IPS DF 19.7 (cell line): Measurements from ENCODE around the gene SART1.

Experiments used
- DNase-seq: peaks from one replicate; pipeline ENCODE4 v3.0.0-alpha.2; 2013; ENCODE audit warnings: low read depth, low spot score

Gene SART1

DNA sequence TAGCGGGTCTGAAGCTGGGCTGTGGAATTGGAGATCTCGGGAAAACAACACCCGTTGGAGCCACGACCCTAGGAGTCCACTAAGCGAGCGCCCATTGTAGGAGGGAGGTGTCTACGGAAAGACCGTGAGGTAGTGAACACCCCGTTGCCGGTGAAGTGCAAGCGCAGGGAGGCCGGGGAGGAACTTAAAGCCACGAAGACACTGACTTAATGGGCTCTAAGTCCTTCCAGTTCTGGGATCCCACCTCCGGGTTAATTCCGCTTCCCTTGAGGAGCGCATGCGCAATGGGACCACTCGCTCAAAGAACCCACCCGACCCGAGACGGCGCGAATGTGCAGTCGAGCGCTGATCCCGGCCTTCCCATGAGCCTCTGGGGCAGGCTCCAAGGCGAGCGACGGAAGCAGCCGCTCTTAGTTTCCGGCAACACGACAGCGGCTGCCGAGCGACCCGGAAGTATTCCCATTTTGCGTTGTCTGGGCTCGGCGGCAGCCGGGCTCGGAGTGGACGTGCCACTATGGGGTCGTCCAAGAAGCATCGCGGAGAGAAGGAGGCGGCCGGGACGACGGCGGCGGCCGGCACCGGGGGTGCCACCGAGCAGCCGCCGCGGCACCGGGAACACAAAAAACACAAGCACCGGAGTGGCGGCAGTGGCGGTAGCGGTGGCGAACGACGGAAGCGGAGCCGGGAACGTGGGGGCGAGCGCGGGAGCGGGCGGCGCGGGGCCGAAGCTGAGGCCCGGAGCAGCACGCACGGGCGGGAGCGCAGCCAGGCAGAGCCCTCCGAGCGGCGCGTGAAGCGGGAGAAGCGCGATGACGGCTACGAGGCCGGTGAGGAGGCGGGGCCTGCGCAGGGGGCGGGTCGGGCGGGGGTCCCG, at the start of gene SART1:
Gene SART1 (plus strand): TSS at position 468 of the 874 bp plus-strand sequence. CDS start 47 bp downstream, at position 515.
- peak; percentile 89 for DNase-seq

DNA sequence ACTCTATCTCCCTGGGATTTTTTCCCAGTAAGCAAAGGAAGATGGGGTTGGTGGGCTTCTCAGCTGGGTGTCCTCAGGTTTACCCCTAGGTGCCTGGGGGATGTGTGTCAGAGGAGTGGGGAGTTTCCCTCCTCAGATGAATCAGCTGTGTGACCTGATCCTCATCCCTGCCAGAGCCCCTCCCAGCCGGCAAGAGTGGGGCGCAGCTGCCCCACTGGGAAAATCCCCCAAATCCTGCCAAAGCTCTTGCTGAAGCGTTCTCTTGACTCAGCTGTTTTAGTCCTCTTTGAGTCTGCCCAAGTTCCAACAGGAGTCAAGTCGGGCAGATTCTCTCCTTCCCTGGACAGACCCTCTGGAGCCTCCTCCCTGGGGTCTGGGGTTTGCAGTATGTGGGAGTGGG, 48.7 kb upstream of the SART1 start:
- no peak for DNase-seq

DNA sequence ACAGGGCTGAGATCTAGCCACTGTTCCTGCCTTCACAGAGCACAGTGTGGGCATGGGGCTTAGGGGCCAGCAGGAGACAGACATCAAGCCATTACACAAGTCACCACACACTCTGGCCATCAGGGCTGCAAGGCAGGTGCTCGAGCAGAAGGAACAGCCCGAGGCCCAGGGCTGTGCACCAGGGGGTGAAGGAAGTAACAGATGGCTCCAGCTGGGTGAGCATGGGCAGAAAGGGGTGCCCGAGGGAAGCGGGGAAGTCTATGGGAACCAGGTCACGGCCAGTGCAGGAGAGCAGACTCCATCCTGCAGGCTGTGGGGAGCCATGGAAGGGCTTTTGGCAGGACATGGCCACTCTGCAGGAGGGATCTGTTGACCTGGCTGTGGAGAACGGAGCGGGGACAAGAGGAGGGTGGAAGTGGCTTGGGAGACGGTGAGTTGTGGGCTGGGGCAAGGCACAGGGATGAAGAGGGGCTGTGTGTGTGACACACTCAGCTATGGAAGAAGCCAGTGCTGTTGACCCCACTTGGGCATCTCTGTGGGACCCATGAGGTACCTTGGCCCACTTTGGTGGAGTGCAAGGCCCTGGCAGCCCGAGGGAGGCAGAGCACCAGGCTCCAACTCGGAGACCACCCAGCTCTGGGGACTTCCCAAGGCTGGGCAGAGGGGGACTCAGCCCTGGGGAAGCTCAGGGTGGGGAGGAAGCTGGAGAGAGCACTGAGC, 46.3 kb upstream of the SART1 start:
- no peak for DNase-seq

DNA sequence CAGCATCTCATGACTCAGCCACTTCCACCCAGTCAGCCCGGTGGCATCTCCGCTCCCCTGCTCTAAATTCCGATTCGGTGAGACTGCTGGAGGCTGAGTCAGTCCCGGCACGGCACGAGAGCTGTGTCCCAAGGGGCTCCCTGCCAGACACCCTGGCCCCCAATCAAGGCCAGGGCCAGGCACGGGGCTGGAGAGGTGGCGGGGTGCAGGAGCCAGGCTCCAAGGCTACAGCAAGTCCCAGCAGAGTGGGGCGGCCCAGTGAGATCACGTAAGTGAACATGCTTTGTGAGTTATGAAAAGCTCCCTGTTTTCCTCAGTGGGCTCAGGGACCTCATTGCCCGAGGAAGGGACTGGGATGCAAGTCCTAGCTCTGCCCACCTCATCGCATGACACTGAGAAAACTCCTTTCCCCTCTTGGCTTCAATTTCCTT, 45.7 kb upstream of the SART1 start:
- DNase-seq = no peak

GRCh38 chr11:65916391-65916790, 45.1 kb upstream of the SART1 start:
- DNase-seq = no peak

DNA sequence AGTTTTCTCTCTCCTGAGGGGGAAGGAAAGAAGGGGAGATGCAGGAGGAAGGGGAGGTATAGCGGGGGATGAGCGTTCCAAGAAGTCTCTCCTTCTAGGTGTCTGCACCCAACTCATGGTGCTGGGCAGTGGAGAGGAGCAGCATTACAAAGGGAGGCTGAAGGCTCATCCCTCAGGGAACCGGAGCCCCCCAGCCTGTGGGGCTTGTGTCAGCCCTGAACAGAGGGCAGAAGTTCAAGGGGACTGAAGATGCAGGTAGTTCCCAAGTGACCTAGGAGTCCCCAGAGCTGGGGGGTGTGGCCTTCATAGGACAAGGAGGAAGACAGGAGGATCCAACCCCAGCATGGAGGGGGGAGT, 44.5 kb upstream of the SART1 start:
- no peak for DNase-seq

DNA sequence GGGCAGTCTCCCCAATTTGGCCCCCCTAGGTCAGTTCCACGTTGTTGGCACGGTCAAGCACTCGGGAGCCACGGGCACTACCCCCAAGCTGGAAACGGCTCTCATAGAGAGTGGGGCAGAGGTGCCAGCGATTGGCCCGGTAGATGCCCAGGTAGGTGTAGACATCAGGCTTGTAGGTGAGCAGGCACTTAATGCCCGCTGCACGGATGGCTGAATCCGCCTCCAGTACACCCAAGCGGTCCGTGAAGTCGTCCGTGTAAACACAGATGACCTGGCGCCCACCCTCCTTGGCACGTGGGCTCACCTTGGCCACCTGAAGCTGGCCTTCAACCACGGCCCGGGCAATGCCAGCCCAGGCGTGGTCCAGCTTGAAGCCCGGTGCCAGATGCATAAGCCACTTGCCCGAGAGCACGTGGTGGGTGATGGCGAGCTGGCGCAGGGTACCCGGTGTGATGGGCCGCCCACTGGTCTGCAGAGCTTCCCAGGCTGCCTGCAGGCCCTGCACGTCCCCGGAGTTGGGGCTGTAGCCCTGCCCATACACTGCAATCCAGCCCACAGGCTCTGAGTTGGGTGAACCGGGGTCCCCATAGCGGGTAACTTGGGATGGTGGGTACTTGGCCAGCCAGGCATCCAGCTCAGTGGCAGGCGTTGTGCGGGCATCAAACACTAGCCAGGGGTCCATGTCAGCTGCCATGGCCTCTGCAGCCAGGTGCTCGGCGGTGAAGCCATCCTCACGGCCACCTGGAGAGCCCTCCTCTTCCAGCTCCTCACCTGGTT, 43.9 kb upstream of the SART1 start:
- no peak for DNase-seq

DNA sequence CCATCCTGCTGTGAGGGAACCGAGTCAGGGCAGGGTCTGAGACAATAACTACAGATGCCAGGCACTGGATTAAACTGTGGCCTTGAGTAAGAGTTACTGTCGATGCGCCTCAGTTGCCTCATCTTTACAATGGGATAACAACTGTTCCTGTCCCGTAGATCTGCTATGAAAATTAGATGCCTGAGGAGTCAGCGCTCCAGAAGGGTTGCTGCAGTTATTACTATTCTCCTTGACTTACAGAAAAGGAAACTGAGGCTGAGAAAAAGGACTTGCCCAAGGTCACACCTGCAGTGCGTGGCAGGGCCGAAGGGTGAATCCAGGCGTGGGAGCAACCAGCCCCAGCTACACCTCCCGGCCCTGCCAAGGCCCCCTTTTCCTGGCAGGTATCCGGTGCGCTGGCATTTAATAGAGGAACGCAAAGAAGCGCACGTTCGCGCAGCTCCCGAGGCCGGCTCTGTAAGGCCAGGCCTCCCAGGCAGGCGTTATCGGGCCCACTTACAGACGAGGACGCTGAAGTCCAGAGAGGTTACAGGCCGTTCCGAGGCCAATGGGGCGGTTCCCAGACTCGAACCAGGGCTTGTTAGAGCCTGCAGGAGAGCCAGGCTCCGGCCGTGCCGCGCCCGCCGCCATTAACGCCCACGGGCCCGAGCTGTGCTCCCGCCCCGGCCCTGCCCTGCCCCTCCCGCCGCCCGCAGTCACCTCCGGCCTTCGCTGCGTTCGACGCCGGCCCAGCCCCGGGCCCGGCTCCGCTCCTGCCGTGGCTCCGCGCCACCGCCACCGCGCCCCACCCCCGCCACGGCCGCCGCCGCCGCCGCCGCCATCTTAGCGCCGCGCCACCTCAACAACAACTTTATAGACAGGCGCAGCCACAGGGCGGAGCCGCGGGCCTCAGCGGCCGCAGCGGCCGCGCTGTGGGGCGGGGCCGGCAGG, 43.1 kb upstream of the SART1 start, which contains the start of gene C11orf68:
Gene C11orf68 (minus strand): TSS at position 852 of the 930 bp plus-strand sequence. CDS start 31 bp downstream, at position 821.
- DNase-seq = no peak

- DNase-seq = peak; percentile 87
Measured at GRCh38 chr11:65919141-65919572, 42.4 kb upstream of the SART1 start, which contains the start of gene DRAP1. Gene DRAP1, plus strand, starts transcription at chr11:65919426. Its CDS starts 76 bp downstream, at chr11:65919502.

DNA sequence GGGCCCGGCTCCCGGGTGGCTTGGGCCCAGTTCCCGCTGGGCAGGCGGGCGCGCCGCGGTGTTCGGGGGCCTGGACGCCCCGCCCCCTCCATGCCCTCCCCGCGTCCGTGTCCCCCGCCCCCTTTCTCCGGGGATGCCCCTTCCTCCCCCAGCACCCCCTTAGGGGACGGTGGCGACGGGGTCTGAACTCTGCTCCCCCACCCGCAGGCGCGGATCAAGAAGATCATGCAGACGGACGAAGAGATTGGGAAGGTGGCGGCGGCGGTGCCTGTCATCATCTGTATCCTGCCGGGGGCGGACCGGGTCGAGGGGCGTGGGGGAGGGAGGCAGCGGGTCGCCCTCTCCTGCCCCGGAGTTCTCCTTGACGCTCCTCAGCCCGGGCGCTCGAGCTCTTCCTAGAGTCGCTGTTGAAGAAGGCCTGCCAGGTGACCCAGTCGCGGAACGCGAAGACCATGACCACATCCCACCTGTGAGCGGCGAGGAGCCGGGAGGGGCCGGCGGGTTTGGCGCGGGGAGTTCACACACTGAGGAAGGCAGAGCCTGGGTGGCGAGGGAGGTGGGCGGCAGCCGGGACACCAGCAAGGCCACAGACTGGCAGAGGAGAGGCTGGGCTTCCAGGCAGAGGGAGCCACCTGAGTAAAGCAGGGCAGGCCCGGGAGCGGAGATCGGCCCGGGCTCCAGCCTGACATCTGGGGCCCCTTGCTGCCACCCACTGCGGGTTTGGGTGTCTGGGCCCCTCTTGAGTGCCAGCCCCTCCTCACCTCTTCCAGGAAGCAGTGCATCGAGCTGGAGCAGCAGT, 41.8 kb upstream of the SART1 start:
- no peak for DNase-seq

DNA sequence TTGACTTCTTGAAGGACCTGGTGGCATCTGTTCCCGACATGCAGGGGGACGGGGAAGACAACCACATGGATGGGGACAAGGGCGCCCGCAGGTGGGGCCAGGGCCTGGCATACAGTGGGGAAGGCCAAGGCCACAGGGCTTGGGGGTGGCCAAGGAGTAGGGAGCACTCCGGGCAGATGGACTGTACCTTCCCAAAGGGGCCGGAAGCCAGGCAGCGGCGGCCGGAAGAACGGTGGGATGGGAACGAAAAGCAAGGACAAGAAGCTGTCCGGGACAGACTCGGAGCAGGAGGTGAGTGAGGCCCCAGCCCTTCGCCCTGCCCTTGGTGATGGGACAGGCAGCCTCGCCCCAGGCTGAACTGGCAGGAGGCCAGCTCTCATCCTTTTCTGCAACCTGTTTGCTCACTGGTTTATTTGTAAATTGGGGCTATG, 41.1 kb upstream of the SART1 start:
- DNase-seq = no peak

DNA sequence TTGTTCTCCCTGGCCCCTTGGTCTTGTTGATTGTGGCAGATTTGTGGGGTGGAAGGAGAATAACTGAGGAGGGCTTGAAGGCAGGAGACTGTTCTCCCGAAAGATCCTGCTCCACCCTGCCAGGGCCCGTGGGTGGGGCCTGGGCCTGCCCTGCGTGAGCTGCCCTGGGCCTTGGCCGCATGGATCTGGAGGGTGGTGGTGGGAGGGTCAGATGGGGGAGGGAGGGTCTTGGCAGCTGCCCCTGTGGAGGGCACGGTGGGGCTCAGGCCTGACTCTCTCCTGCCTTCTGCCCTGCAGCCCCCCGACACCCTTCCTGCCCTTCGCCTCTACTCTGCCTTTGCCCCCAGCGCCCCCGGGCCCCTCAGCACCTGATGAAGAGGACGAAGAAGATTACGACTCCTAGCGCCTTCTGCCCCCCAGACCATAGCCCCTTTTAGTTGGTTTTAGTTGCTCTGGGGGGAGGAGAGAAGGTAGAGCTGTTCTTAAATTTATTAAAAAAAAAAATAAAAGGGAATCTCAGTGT, 40.4 kb upstream of the SART1 start:
- DNase-seq = no peak

GRCh38 chr11:65921876-65922275, 39.7 kb upstream of the SART1 start:
- DNase-seq = no peak

DNA sequence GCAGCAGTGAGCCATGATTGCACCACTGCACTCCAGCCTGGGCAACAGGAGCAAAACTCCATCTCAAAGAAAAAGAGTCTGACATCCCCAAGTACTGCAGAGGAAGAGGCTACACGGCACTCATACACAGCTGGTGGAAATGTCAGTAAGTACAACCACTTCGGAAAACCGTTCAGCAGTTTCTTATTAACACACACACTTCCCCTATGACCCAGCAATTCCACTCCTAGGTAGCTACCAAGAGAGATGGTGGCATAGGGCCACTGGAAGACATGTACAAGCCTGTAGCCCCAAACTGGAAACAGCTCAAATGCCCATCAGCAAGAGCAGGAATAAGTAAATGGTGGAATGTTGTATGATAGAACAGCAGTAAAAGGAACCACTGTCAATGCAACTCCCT, 39.0 kb upstream of the SART1 start:
- DNase-seq = no peak

DNA sequence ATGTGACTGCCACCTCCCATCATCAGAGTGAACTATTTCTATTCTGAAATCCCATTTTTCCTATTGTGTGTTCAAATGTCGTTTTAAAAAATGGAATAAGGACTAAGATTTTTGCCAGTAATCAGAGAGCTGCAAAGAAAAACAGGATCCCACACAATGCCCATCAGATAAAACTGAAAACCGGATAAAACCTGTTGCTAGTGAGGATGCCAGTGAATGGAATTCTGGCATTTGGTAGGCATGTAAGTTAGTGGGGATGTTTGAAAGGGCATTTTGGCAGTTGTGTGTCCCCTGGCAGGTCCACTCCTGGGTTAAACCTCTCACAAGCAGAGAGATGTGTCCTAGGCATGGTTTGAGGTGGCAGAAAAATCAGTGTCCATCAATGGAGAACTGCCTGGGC, 36.1 kb upstream of the SART1 start:
- no peak for DNase-seq

DNA sequence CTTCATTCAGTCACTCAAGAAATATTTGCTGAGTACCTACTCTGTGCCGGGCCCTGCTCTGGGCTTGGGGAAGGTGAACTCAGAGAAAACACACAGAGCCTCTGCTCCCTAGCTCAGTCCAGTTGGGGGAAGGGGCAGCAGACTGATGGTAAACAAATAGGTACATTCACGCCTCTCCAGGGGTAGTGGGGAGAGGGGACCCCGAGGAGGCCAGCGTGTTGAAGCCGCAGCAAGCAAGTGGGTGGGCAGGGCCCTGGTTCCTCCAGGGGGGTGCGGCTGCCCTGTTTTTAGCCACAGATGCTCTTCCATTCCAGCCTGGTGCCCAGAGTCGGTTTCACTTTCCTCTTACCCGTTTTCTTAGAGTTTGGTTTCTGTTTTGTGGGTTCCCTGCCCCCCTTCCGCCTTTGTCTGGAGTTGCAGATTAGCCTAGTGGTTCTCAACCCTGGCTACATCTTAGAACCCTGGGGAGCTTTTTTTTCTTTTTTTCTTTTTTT, 33.6 kb upstream of the SART1 start:
- no peak for DNase-seq

GRCh38 chr11:65928667-65929066, 32.9 kb upstream of the SART1 start:
- no peak for DNase-seq

GRCh38 chr11:65931773-65932557, 29.6 kb upstream of the SART1 start:
- DNase-seq = no peak

DNA sequence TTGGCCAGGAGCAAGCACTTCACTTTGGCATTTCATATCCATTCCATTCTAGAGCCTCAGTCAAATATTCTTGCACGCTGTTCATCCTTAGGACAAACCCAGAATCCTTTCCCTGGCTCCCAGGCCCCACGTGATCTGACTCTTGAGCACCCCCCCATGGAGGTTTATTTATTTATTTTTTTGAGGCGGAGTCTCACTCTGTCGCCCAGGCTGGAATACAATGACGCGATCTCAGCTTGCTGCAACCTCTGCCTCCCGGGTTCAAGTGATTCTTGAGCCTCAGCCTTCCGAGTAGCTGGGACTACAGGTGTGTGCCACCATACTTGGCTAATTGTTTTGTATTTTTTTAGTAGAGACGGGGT, 29.0 kb upstream of the SART1 start:
- no peak for DNase-seq
